Measurements from ENCODE around the gene VKORC1. TPM values are rescaled to one million over a fixed set of nuclear protein-coding genes. Genes with fewer than 3 reads are reported as not detected.

The VKORC1 gene
- polyA plus RNA-seq, 1 of the 3 experiments (the other 2 are of a cell fraction), result 434 TPM

DNA sequence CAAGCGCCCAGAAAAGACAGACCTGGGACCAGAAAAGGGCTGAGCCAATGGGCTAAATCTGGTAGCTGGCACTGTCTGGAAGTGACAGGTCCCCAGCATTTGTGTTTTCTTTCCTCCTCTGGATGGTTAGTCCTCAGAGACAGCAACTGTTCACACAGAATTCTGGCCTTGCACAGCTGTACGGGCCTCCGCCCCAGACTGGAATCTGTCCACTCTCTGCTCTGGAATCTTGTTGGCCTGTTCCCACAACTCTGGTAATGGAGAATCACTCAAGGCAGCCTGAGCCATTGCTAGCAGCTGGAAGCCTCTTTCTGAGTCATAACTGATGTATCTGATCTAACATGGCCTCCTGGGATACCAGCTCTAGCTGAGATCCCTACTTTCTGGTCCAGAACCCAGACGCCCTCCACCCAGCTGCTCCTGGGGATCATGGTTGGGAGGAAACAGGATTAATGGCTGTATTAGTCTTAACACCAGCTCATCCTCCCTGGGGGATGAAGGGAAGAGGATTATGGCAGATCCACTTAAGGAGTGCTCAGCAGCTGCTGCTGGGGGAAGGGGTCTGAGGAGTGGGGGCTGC, 29.6 kb downstream of the VKORC1 start (continued):
- TF ChIP-seq USF2 (IDR thresholded peaks at IDR 0.05; ENCODE audit: borderline replicate concordance, low read depth, low read length) (no peak), NRF1 (IDR thresholded peaks at IDR 0.05; ENCODE audit: low read depth, low read length) (no peak), MXI1 (IDR thresholded peaks at IDR 0.05; ENCODE audit: low read depth, low read length) (no peak), EZH2phosphoT487 (IDR thresholded peaks at IDR 0.05; ENCODE audit: borderline replicate concordance, low read depth) (no peak), TCF12 (IDR thresholded peaks at IDR 0.05) (peak; percentile 53; the same call in 1 of the 2 replicates), RXRA (IDR thresholded peaks at IDR 0.05; ENCODE audit: borderline replicate concordance, low read depth) (no peak), YY1 (IDR thresholded peaks at IDR 0.05; ENCODE audit: low read depth) (peak; percentile 78)
- TF ChIP-seq, protein P1, sequence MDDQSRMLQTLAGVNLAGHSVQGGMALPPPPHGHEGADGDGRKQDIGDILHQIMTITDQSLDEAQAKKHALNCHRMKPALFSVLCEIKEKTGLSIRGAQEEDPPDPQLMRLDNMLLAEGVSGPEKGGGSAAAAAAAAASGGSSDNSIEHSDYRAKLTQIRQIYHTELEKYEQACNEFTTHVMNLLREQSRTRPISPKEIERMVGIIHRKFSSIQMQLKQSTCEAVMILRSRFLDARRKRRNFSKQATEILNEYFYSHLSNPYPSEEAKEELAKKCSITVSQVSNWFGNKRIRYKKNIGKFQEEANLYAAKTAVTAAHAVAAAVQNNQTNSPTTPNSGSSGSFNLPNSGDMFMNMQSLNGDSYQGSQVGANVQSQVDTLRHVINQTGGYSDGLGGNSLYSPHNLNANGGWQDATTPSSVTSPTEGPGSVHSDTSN (IDR thresholded peaks at IDR 0.05), result 0 out of 2 replicates have a peak, but pooled peaks have one; percentile 38

DNA sequence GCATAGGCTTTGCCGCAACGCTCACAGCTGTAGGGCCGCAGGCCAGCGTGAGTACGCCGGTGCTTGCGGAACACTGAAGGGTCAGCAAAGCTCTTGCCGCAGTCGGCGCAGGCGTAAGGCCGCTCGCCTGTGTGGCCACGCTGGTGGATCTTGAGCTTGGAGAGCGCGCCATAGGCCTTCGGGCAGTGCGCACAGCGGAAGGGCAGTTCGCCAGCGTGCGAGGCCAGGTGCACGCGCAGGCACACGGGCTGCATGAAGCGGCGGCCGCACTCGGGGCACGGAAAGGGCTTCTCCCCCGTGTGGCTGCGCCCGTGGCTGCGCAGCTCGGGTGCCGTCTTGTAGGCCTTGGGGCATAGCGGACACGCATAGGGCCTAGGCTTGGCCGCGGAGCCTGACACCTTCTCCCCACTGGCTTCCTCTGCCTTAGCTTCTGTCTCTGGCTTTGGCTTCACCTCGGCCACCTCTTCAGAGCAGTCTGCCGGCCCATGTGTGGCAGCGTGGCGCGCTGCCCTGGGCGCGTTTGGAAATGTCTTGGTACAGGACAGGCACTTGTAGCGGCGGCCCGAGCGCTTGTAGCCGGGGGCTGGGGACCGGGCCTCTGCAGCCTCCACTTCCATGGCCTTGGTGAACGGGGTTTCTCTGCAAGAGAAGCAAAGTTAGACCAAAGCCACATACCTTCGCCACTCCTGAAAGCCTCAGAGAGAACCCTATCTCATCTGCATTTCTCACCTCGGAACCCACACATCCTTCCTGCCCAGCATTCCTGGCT, 30.6 kb downstream of the VKORC1 start:
- peaks cover 0 to 11% of the 10 kb centered on the region in 2 experiments; a peak in 3 of 4 replicates for H3K4me1 ChIP-seq (ENCODE audit: control insufficient read depth in 1 of 2, insufficient read depth in 2 of 2, low read depth in 1 of 2, low read length in 1 of 2)
- TF ChIP-seq JUND (IDR thresholded peaks at IDR 0.05), result no peak
- no peak for TF ChIP-seq TCF12 (IDR thresholded peaks at IDR 0.05)
- no peak for TF ChIP-seq GABPA (IDR thresholded peaks at IDR 0.05; ENCODE audit: low read depth)
- no peak for TF ChIP-seq POLR2AphosphoS5 (IDR thresholded peaks at IDR 0.05; ENCODE audit: low read depth, low read length)
- TF ChIP-seq IRF3 (IDR thresholded peaks at IDR 0.05; ENCODE audit: low read depth, low read length), result no peak
- no peak for TF ChIP-seq FOXJ3 (CRISPR knock-in tag; IDR thresholded peaks at IDR 0.05)
- no peak for TF ChIP-seq MAX (IDR thresholded peaks at IDR 0.05; ENCODE audit: low read depth)
- no peak for TF ChIP-seq YY1 (IDR thresholded peaks at IDR 0.05; ENCODE audit: low read depth)
- TF ChIP-seq SMC3 (IDR thresholded peaks at IDR 0.05; ENCODE audit: low read depth, low read length), result no peak
- TF ChIP-seq FOSL2 (IDR thresholded peaks at IDR 0.05; ENCODE audit: borderline replicate concordance, low read depth), result no peak
- TF ChIP-seq RXRA (IDR thresholded peaks at IDR 0.05; ENCODE audit: borderline replicate concordance, low read depth), result no peak
- TF ChIP-seq, protein P2, sequence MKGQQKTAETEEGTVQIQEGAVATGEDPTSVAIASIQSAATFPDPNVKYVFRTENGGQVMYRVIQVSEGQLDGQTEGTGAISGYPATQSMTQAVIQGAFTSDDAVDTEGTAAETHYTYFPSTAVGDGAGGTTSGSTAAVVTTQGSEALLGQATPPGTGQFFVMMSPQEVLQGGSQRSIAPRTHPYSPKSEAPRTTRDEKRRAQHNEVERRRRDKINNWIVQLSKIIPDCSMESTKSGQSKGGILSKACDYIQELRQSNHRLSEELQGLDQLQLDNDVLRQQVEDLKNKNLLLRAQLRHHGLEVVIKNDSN (IDR thresholded peaks at IDR 0.05; ENCODE audit: borderline replicate concordance, low read depth), result no peak
- peaks cover 83% of the 10 kb centered on the region for H3K79me2 ChIP-seq (ENCODE audit: insufficient read depth)
- peak overlapping the region; percentile 37; the same call in 1 of the 2 replicates for H3K9ac ChIP-seq
- peak overlapping the region in 1 of 2 experiments; percentile 89; a peak in 3 of 4 replicates for H3K27ac ChIP-seq (ENCODE audit: low read depth in 2 of 2, low read length in 1 of 2)
- H3K4me3 ChIP-seq (ENCODE audit: low read depth in 2 of 2, low read length in 1 of 2), result no peak overlapping the region
- DNase-seq, result no peak
- ChIA-PET POLR2A (no interaction called here), CTCF (interaction anchor here (1.3 kb wide), 1 partner anchor 8 kb away, joined by 3 read pairs; no protein-coding TSS in a partner anchor)
- no peaks in the 10 kb centered on the region for H3K9me3 ChIP-seq
- H4K20me1 ChIP-seq (ENCODE audit: insufficient read depth), result no peaks in the 10 kb centered on the region
- H3K27me3 ChIP-seq (ENCODE audit: insufficient read depth), result no peaks in the 10 kb centered on the region
- WGBS (ENCODE audit: low lambda C conversion rate), result 96% methylated on average over 43 of the region's 56 CpGs
- no peaks in the 10 kb centered on the region for H3K9me2 ChIP-seq
- no peak overlapping the region for H3K4me2 ChIP-seq
- H2AFZ ChIP-seq (ENCODE audit: low read depth), result no peak overlapping the region
- H3K36me3 ChIP-seq (replicated peaks in 1 of 2; ENCODE audit: control insufficient read depth in 1 of 2, insufficient read depth in 2 of 2, low read length in 1 of 2), result peaks cover 10 to 24% of the 10 kb centered on the region in 2 experiments
- peaks cover 17% of the 10 kb centered on the region for H3F3A ChIP-seq (replicated peaks; ENCODE audit: insufficient read depth)

All from SK-N-SH (cell line).